ENCODE measurements around the gene PTPN6. TPM values are rescaled to one million over a fixed set of nuclear protein-coding genes. Genes with fewer than 3 reads are reported as not detected.

PTPN6 gene
- total and polyA plus RNA-seq, 2 of the 8 experiments (the other 6 are each of a cell fraction or from before 2014, with no cell fraction given), result 16.3 to 28.4 TPM

DNA sequence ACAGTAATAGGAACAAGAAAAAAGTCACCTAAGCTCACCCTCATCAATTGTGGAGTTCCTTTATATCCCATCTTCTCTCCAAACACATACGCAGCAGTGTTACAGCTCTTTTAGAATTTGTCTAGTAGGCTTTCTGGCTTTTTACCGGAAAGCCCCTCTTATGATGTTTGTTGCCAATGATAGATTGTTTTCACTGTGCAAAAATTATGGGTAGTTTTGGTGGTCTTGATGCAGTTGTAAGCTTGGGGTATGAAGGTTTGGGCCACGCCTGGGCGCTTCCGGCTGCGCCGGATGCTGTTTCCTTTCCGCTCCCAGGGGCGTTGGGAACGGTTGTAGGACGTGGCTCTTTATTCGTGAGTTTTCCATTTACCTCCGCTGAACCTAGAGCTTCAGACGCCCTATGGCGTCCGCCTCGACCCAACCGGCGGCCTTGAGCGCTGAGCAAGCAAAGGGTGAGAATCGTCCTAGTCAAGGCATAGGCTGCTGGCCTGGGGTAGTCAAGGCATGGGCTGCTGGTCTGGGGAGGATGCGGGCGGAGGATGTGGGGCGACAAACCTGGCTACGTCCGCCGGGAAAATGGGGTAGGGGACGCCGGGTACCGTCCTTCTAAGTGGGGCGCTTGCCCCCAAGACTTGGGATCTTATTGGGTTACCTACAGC is 7.3 kb upstream of the PTPN6 start, which contains the start of the genes C12orf57 and RNU7-1 (continued):
- TF ChIP-seq SP2 (IDR thresholded peaks at IDR 0.05; ENCODE audit: low read length), result no peak
- no peak for TF ChIP-seq CHD1 (IDR thresholded peaks at IDR 0.05; ENCODE audit: low read depth, low read length)
- TF ChIP-seq SIRT6 (IDR thresholded peaks at IDR 0.05; ENCODE audit: low read length), result no peak
- TF ChIP-seq, protein P1, sequence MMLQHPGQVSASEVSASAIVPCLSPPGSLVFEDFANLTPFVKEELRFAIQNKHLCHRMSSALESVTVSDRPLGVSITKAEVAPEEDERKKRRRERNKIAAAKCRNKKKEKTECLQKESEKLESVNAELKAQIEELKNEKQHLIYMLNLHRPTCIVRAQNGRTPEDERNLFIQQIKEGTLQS (IDR thresholded peaks at IDR 0.05; ENCODE audit: insufficient read depth, low read depth, low read length), result no peak
- no peak; the same call in 1 of the 2 replicates for TF ChIP-seq RBBP5 (IDR thresholded peaks at IDR 0.05; ENCODE audit: borderline replicate concordance, low read depth, low read length)
- TF ChIP-seq BCL11A (IDR thresholded peaks at IDR 0.05; ENCODE audit: low read depth in 2 of 2, low read length in 2 of 2), result no peak
- no peak for TF ChIP-seq EZH2 (IDR thresholded peaks at IDR 0.05; ENCODE audit: low read depth, low read length, severe bottlenecking)
- peak; percentile 62 for TF ChIP-seq YY1 (IDR thresholded peaks at IDR 0.05; ENCODE audit: low read depth, low read length)
- TF ChIP-seq, protein P2, sequence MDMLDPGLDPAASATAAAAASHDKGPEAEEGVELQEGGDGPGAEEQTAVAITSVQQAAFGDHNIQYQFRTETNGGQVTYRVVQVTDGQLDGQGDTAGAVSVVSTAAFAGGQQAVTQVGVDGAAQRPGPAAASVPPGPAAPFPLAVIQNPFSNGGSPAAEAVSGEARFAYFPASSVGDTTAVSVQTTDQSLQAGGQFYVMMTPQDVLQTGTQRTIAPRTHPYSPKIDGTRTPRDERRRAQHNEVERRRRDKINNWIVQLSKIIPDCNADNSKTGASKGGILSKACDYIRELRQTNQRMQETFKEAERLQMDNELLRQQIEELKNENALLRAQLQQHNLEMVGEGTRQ (IDR thresholded peaks at IDR 0.05; ENCODE audit: low read length), result no peak
- TF ChIP-seq MAFK (IDR thresholded peaks at IDR 0.05; ENCODE audit: low read depth, low read length), result peak; percentile 57; the same call in 1 of the 2 replicates
- TF ChIP-seq RNF2 (IDR thresholded peaks at IDR 0.05; ENCODE audit: borderline replicate concordance, low read depth, low read length, missing control alignments, poor library complexity, severe bottlenecking), result no peak
- TF ChIP-seq CEBPB (IDR thresholded peaks at IDR 0.05; ENCODE audit: low read depth, low read length), result no peak
- TF ChIP-seq ZNF274 (IDR thresholded peaks at IDR 0.05; ENCODE audit: borderline replicate concordance, extremely low read depth, low read length), result no peak
- peak; percentile 82 for TF ChIP-seq JUND (IDR thresholded peaks at IDR 0.05; ENCODE audit: low read length)
- no peak; the same call in 1 of the 2 replicates for TF ChIP-seq SRF (IDR thresholded peaks at IDR 0.05; ENCODE audit: low read depth, low read length)
- peak; percentile 94; the same call in 1 of the 2 replicates for TF ChIP-seq SP4 (IDR thresholded peaks at IDR 0.05; ENCODE audit: low read length)
- no peak for TF ChIP-seq NANOG (IDR thresholded peaks at IDR 0.05; ENCODE audit: insufficient read depth, low read depth, low read length, poor library complexity, severe bottlenecking)
- TF ChIP-seq HDAC2 (IDR thresholded peaks at IDR 0.05; ENCODE audit: borderline replicate concordance in 1 of 2, low read depth in 2 of 2, low read length in 2 of 2), result peak; percentile 61 to 67; a peak in 2 of 4 replicates
- TF ChIP-seq, protein P3, sequence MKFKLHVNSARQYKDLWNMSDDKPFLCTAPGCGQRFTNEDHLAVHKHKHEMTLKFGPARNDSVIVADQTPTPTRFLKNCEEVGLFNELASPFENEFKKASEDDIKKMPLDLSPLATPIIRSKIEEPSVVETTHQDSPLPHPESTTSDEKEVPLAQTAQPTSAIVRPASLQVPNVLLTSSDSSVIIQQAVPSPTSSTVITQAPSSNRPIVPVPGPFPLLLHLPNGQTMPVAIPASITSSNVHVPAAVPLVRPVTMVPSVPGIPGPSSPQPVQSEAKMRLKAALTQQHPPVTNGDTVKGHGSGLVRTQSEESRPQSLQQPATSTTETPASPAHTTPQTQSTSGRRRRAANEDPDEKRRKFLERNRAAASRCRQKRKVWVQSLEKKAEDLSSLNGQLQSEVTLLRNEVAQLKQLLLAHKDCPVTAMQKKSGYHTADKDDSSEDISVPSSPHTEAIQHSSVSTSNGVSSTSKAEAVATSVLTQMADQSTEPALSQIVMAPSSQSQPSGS (IDR thresholded peaks at IDR 0.05; ENCODE audit: low read length), result peak; percentile 99
- no peak for TF ChIP-seq HDAC6 (IDR thresholded peaks at IDR 0.05; ENCODE audit: low read depth, low read length)
- no peak for TF ChIP-seq CBX8 (IDR thresholded peaks at IDR 0.05; ENCODE audit: borderline replicate concordance, low read depth, low read length)
